ENCODE data around the gene MYRIP. TPM values are rescaled to one million over a fixed set of nuclear protein-coding genes. Genes with fewer than 3 reads are reported as not detected.

The MYRIP gene
- total RNA-seq, 3 donors from 2014 or later = 2.3 to 4.8 (median 2.6) TPM

DNA sequence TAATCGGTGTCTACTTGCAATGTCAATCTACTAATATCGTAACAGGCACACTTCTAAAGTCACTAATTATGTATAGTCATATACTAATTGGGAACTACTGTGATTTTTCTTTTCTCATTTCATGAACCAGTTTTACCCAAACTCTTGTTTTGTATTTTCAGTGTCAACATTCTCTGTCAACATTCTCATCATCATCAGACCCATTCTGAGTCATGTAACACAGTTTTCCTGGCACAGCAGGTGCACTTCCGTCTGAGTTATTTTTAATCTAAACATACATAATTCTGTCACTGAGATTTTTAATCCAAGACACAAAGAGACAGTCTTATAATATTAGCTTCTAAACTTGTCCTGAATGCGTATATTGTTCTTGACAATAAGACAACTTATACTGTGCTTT is 295.0 kb downstream of the MYRIP start:
- Histone ChIP-seq H3K9me3 (peaks cover 0 to 8% of the 10 kb centered on the region in 2 donors), H3K36me3 (no peaks in the 10 kb centered on the region), H3K4me3 (no peak overlapping the region), H3K27me3 (no peaks in the 10 kb centered on the region), H3K27ac (no peak overlapping the region), H3K4me1 (no peaks in the 10 kb centered on the region)
- TF ChIP-seq POLR2A (IDR thresholded peaks at IDR 0.05) = no peak
- TF ChIP-seq POLR2AphosphoS5 (IDR thresholded peaks at IDR 0.05) = no peak
- TF ChIP-seq, protein P1, sequence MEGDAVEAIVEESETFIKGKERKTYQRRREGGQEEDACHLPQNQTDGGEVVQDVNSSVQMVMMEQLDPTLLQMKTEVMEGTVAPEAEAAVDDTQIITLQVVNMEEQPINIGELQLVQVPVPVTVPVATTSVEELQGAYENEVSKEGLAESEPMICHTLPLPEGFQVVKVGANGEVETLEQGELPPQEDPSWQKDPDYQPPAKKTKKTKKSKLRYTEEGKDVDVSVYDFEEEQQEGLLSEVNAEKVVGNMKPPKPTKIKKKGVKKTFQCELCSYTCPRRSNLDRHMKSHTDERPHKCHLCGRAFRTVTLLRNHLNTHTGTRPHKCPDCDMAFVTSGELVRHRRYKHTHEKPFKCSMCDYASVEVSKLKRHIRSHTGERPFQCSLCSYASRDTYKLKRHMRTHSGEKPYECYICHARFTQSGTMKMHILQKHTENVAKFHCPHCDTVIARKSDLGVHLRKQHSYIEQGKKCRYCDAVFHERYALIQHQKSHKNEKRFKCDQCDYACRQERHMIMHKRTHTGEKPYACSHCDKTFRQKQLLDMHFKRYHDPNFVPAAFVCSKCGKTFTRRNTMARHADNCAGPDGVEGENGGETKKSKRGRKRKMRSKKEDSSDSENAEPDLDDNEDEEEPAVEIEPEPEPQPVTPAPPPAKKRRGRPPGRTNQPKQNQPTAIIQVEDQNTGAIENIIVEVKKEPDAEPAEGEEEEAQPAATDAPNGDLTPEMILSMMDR (IDR thresholded peaks at IDR 0.05) = no peak
- intact Hi-C loops (cut with DNase I; ENCODE audit: low total_unique reads) = no loop called here
- DNase-seq (ENCODE audit: low spot score in 2 of 2) = no peak

DNA sequence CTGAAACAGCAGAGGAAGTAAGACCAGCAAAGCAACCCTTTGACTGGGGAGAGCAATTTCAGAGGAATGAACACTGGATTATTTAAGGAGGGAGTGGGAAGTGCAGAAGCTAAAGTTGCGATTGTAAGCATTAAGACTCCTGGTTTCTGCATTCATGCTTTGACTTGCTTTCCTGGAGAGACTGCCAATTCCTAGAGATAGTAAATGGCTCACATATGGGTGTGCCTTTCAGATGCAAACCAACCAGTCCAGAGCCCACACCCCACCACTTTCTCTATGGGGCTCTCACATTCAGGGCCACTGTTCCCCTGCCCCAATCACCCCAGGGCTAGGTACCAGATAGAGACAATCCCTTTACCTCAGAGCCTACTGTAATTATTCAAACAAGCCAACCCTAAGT is 299.2 kb downstream of the MYRIP start:
- TF ChIP-seq POLR2AphosphoS5 (IDR thresholded peaks at IDR 0.05) = no peak
- TF ChIP-seq, protein P1 (IDR thresholded peaks at IDR 0.05) = no peak
- TF ChIP-seq POLR2A (IDR thresholded peaks at IDR 0.05) = no peak
- Histone ChIP-seq H3K27ac (no peak overlapping the region), H3K4me3 (no peak overlapping the region), H3K9me3 (no peaks in the 10 kb centered on the region), H3K27me3 (no peaks in the 10 kb centered on the region), H3K4me1 (no peaks in the 10 kb centered on the region), H3K36me3 (no peaks in the 10 kb centered on the region)
- DNase-seq (ENCODE audit: low spot score in 2 of 2) = no peak
- intact Hi-C loops (cut with DNase I; ENCODE audit: low total_unique reads) = no loop called here

DNA sequence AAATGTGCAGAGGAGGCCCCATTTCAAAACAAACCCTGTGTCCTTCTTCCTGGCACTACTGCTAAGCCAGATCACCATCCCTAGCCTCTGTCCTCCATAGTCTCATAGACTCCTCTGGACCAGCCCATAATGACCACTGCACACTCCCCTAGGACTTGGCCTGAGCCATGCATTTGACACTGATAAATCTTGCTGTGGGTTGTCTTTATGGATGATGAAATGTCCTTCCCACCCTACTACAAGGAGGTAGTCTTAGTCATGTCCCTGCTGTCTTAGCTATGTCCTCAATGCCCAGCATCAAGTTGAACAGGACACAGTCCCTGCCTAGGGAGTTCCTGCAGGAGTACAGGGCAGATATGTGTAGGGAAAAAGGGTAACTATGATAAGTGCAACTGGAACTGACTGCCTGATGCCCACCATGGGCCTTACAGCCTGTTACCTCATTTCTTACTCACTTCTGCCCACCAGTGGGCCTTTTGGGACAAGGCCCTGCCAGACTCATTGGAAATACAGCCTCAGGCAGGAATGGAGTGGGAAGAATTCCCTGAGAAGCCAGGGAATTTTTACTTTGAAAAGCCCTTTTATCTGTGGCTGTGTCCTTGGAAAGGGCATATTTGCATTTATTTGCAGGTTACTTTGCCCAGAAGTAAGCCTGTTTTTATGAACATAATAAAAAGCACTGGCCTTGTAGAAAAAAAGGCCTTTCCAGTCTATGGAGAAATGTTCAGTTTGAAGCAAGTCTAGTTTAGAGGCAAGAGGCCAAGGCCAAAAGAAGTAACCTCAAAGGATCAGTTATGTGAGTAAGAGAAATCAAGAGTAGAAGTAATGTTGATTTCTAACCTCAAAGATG is 300.5 kb downstream of the MYRIP start:
- Histone ChIP-seq H3K36me3 (no peaks in the 10 kb centered on the region), H3K4me3 (no peak overlapping the region), H3K27me3 (no peaks in the 10 kb centered on the region), H3K27ac (no peak overlapping the region), H3K9me3 (no peaks in the 10 kb centered on the region), H3K4me1 (no peaks in the 10 kb centered on the region)
- no peak for TF ChIP-seq POLR2AphosphoS5 (IDR thresholded peaks at IDR 0.05)
- TF ChIP-seq, protein P1 (IDR thresholded peaks at IDR 0.05) = no peak
- no peak for TF ChIP-seq POLR2A (IDR thresholded peaks at IDR 0.05)
- intact Hi-C loops (cut with DNase I; ENCODE audit: low total_unique reads) = no loop called here
- no peak for DNase-seq (ENCODE audit: low spot score in 2 of 2)

DNA sequence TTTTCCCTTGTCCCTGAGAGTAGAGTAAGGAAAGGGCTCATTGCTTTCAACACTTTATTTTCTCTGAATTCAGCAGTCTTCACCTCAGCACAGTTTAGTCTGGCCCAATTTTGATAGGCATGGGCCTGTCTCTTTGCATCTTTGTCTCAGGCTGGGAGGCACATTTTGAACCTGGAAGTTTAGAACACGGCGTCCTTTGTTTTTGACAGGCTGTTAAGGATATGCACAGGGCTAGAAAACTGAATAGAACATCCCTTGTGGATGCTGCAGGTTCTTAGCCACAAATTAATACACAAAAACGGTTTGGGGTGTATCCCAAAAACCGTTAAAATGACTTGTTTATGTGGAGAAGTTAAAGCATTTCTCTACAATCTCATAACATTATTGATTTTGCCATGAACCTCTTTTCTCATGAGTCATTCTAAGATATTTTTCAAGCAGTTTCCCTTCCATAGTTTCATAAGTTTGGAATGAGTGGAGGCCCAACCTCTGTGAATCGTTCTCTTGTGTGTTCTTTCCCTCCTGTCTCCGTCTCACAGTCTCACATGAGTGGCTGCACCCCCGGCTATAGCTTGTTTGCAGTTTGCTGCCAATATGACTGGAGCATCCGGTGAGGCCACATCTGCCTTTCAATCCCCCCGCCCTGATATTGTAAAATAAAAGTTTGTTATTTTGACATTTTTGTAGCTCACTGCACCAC is 307.2 kb downstream of the MYRIP start:
- H3K36me3 ChIP-seq = no peaks in the 10 kb centered on the region
- H3K9me3 ChIP-seq = no peaks in the 10 kb centered on the region
- no peak overlapping the region for H3K27ac ChIP-seq
- TF ChIP-seq POLR2A (IDR thresholded peaks at IDR 0.05) (no peak), POLR2AphosphoS5 (IDR thresholded peaks at IDR 0.05) (no peak)
- TF ChIP-seq, protein P1 (IDR thresholded peaks at IDR 0.05) = no peak
- DNase-seq (ENCODE audit: low spot score in 2 of 2) = no peak
- no peaks in the 10 kb centered on the region for H3K27me3 ChIP-seq
- H3K4me1 ChIP-seq = no peaks in the 10 kb centered on the region
- intact Hi-C loops (cut with DNase I; ENCODE audit: low total_unique reads) = no loop called here
- H3K4me3 ChIP-seq = no peak overlapping the region

DNA sequence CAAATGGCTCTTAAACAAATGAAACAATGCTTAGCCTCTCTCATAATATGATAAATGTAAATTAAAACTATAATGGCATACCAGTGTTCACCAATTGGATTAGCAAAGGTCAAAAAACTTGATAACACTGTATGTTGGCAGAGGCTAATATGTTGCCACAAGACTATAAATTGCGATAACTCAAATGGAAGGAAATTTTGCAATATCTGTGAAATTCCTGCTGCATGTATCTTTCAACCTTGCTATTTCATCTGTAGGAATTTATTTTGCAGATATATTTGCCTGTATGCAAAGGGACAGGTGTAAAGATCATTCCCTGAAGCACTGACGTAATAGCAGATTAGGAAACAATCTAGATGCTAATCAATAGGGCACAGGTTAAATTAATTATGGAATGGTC is 308.7 kb downstream of the MYRIP start:
- Histone ChIP-seq H3K4me3 (no peak overlapping the region), H3K9me3 (no peaks in the 10 kb centered on the region), H3K27ac (no peak overlapping the region), H3K27me3 (no peaks in the 10 kb centered on the region), H3K4me1 (no peaks in the 10 kb centered on the region), H3K36me3 (no peaks in the 10 kb centered on the region)
- intact Hi-C loops (cut with DNase I; ENCODE audit: low total_unique reads) = no loop called here
- DNase-seq (ENCODE audit: low spot score in 2 of 2) = no peak
- TF ChIP-seq POLR2A (IDR thresholded peaks at IDR 0.05) (no peak), POLR2AphosphoS5 (IDR thresholded peaks at IDR 0.05) (no peak)
- TF ChIP-seq, protein P1 (IDR thresholded peaks at IDR 0.05) = no peak
